Measurements from ENCODE around the gene SLC12A9. TPM values are rescaled to one million over a fixed set of nuclear protein-coding genes. Genes with fewer than 3 reads are reported as not detected.

SLC12A9 gene
- total RNA-seq, 1 experiment from 2014 or later, result 24.6 TPM

DNA sequence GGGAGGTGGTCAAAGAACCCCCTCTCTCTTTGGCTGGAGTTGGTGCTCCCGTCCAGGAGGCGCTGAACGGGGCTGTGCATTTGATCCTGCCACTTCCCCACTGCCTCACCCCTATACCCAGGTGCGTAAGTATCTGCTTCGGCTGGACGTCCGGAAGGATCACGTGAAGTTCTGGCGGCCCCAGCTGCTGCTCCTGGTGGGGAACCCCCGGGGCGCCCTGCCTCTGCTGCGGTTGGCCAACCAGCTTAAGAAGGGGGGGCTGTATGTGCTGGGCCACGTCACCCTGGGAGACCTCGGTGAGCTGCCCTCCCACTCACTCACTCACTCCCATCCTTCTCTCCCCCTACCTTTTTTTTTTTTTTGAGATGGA is 9.1 kb downstream of the SLC12A9 start:
- Histone ChIP-seq H3K27ac (ENCODE audit: low read depth, low read length) (no peak overlapping the region), H4K20me1 (ENCODE audit: insufficient read depth) (no peaks in the 10 kb centered on the region), H3K4me2 (ENCODE audit: low read length) (no peak overlapping the region), H3K4me3 (replicated peaks in 1 of 2; ENCODE audit: low read depth in 1 of 2, low read length in 2 of 2) (no peak overlapping the region), H3K79me2 (ENCODE audit: insufficient read depth, low read length) (no peaks in the 10 kb centered on the region; the same call in 1 of the 2 replicates), H3K9ac (ENCODE audit: low read length) (no peak overlapping the region), H3K4me1 (ENCODE audit: control insufficient read depth in 1 of 2, insufficient read depth in 2 of 2, low read length in 2 of 2) (peaks cover 14 to 22% of the 10 kb centered on the region in 2 experiments), H3K9me3 (ENCODE audit: control insufficient read depth in 1 of 2, insufficient read depth in 1 of 2, low read depth in 1 of 2, low read length in 2 of 2) (no peaks in the 10 kb centered on the region), H2AFZ (ENCODE audit: low read depth, low read length, poor library complexity, severe bottlenecking) (no peak overlapping the region), H3K9me2 (ENCODE audit: insufficient read depth) (no peaks in the 10 kb centered on the region), H3K36me3 (ENCODE audit: control insufficient read depth in 1 of 2, insufficient read depth in 2 of 2, low read length in 2 of 2) (peaks cover 2 to 13% of the 10 kb centered on the region in 2 experiments; a peak in 3 of 4 replicates), H3K27me3 (ENCODE audit: insufficient read depth, low read length) (no peaks in the 10 kb centered on the region)
- ChIA-PET POLR2A (no interaction called here), RAD21 (ENCODE audit: low non-redundant PET in 1 of 2, low total read pairs in 2 of 2, uncharacterized antibody in 2 of 2, unreplicated experiment in 2 of 2) (no interaction called here), CTCF (no interaction called here)
- no TSS peak for BruUV-seq (replicated peaks)
- TF ChIP-seq, protein P1, sequence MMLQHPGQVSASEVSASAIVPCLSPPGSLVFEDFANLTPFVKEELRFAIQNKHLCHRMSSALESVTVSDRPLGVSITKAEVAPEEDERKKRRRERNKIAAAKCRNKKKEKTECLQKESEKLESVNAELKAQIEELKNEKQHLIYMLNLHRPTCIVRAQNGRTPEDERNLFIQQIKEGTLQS (IDR thresholded peaks at IDR 0.05), result no peak
- no peak for TF ChIP-seq ZNF274 (IDR thresholded peaks at IDR 0.05; ENCODE audit: low read depth, low read length)
- TF ChIP-seq EZH2 (IDR thresholded peaks at IDR 0.05), result no peak
- TF ChIP-seq, protein P2, sequence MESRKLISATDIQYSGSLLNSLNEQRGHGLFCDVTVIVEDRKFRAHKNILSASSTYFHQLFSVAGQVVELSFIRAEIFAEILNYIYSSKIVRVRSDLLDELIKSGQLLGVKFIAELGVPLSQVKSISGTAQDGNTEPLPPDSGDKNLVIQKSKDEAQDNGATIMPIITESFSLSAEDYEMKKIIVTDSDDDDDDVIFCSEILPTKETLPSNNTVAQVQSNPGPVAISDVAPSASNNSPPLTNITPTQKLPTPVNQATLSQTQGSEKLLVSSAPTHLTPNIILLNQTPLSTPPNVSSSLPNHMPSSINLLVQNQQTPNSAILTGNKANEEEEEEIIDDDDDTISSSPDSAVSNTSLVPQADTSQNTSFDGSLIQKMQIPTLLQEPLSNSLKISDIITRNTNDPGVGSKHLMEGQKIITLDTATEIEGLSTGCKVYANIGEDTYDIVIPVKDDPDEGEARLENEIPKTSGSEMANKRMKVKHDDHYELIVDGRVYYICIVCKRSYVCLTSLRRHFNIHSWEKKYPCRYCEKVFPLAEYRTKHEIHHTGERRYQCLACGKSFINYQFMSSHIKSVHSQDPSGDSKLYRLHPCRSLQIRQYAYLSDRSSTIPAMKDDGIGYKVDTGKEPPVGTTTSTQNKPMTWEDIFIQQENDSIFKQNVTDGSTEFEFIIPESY (IDR thresholded peaks at IDR 0.05; ENCODE audit: extremely low read depth, insufficient replicate concordance, low read length), result no peak
- no peak for TF ChIP-seq RAD21 (IDR thresholded peaks at IDR 0.05; ENCODE audit: low read depth)
- no peak for TF ChIP-seq SRF (IDR thresholded peaks at IDR 0.05; ENCODE audit: low read depth)
- no peak for TF ChIP-seq SP1 (IDR thresholded peaks at IDR 0.05; ENCODE audit: low read depth)
- no peak for TF ChIP-seq ELF1 (IDR thresholded peaks at IDR 0.05; ENCODE audit: borderline replicate concordance, low read depth)
- TF ChIP-seq EZH2phosphoT487 (IDR thresholded peaks at IDR 0.05; ENCODE audit: borderline replicate concordance), result no peak
- no peak for TF ChIP-seq POLR2A (IDR thresholded peaks at IDR 0.05; ENCODE audit: borderline replicate concordance, extremely low read depth, insufficient read depth, insufficient read length)
- TF ChIP-seq CEBPB (IDR thresholded peaks at IDR 0.05; ENCODE audit: low read depth), result no peak
- no peak for TF ChIP-seq ZFX (IDR thresholded peaks at IDR 0.05)
- TF ChIP-seq, protein P3, sequence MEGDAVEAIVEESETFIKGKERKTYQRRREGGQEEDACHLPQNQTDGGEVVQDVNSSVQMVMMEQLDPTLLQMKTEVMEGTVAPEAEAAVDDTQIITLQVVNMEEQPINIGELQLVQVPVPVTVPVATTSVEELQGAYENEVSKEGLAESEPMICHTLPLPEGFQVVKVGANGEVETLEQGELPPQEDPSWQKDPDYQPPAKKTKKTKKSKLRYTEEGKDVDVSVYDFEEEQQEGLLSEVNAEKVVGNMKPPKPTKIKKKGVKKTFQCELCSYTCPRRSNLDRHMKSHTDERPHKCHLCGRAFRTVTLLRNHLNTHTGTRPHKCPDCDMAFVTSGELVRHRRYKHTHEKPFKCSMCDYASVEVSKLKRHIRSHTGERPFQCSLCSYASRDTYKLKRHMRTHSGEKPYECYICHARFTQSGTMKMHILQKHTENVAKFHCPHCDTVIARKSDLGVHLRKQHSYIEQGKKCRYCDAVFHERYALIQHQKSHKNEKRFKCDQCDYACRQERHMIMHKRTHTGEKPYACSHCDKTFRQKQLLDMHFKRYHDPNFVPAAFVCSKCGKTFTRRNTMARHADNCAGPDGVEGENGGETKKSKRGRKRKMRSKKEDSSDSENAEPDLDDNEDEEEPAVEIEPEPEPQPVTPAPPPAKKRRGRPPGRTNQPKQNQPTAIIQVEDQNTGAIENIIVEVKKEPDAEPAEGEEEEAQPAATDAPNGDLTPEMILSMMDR (IDR thresholded peaks at IDR 0.05 in 2 of 3, conservative IDR thresholded peaks at IDR 0.05 in 1 of 3; ENCODE audit: borderline replicate concordance in 1 of 3, insufficient read depth in 1 of 3, low read depth in 2 of 3, low read length in 2 of 3), result no peak
- TF ChIP-seq, protein P4, sequence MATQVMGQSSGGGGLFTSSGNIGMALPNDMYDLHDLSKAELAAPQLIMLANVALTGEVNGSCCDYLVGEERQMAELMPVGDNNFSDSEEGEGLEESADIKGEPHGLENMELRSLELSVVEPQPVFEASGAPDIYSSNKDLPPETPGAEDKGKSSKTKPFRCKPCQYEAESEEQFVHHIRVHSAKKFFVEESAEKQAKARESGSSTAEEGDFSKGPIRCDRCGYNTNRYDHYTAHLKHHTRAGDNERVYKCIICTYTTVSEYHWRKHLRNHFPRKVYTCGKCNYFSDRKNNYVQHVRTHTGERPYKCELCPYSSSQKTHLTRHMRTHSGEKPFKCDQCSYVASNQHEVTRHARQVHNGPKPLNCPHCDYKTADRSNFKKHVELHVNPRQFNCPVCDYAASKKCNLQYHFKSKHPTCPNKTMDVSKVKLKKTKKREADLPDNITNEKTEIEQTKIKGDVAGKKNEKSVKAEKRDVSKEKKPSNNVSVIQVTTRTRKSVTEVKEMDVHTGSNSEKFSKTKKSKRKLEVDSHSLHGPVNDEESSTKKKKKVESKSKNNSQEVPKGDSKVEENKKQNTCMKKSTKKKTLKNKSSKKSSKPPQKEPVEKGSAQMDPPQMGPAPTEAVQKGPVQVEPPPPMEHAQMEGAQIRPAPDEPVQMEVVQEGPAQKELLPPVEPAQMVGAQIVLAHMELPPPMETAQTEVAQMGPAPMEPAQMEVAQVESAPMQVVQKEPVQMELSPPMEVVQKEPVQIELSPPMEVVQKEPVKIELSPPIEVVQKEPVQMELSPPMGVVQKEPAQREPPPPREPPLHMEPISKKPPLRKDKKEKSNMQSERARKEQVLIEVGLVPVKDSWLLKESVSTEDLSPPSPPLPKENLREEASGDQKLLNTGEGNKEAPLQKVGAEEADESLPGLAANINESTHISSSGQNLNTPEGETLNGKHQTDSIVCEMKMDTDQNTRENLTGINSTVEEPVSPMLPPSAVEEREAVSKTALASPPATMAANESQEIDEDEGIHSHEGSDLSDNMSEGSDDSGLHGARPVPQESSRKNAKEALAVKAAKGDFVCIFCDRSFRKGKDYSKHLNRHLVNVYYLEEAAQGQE (IDR thresholded peaks at IDR 0.05; ENCODE audit: low read depth), result no peak
- TF ChIP-seq YY1 (IDR thresholded peaks at IDR 0.05; ENCODE audit: extremely low read depth, insufficient replicate concordance, low read depth, low read length), result no peak
- no peak for TF ChIP-seq SIN3A (IDR thresholded peaks at IDR 0.05; ENCODE audit: low read depth)
- TF ChIP-seq TCF7L2 (IDR thresholded peaks at IDR 0.05; ENCODE audit: borderline replicate concordance, extremely low read depth, insufficient read depth, insufficient read length), result no peak
- no peak for TF ChIP-seq EGR1 (IDR thresholded peaks at IDR 0.05; ENCODE audit: low read depth)
- DNase-seq (ENCODE audit: low read depth, low spot score) (no peak), ATAC-seq (no peak)
- intact Hi-C loops (cut with micrococcal nuclease), result no loop called here
